HL-60 (cell line): ENCODE data around the gene DHRS9.

Source experiments
- DNase-seq, 2 experiments: peaks; one replicate each; pipeline ENCODE4 v3.0.0-alpha.2; 2010 to 2020; ENCODE audit warnings: low read depth in 1 of 2, low spot score in 1 of 2
- H3K27ac ChIP-seq: fragments of 250-450 bp; sonication (Bioruptor Pico); replicated peaks from 2 replicates; pipeline ENCODE4 v1.5.1; 2020; ENCODE audit warnings: mild to moderate bottlenecking, moderate library complexity
- H3K27me3 ChIP-seq: fragments of 250-450 bp; sonication (Bioruptor Pico); 2 replicates; pipeline ENCODE4 v1.5.1; 2021; ENCODE audit warnings: mild to moderate bottlenecking, moderate library complexity; ENCODE audit not compliant: insufficient read depth, poor library complexity, severe bottlenecking
- H3K4me3 ChIP-seq: replicated peaks from 2 replicates; pipeline ENCODE4 v1.5.1; 2011; ENCODE audit warnings: mild to moderate bottlenecking, control low read depth, low read length; ENCODE audit not compliant: insufficient read depth
- GABPA ChIP-seq: IDR thresholded peaks from 2 replicates; pipeline ENCODE4 v1.6.1; 2012; ENCODE audit warnings: low read depth
- POLR2AphosphoS5 ChIP-seq: IDR thresholded peaks from 2 replicates; pipeline ENCODE4 v1.6.1; 2012; ENCODE audit warnings: low read depth
- SPI1 ChIP-seq: IDR thresholded peaks from 2 replicates; pipeline ENCODE4 v1.6.1; 2012; ENCODE audit warnings: low read depth, mild to moderate bottlenecking, borderline replicate concordance
- TF ChIP-seq, protein P1 (sequence below): IDR thresholded peaks from 2 replicates; pipeline ENCODE4 v1.6.1; 2012; ENCODE audit warnings: low read depth; ENCODE audit not compliant: insufficient replicate concordance
- TF ChIP-seq, protein P2 (sequence below): IDR thresholded peaks from one replicate; pipeline ENCODE4 v1.5.1; 2011; ENCODE audit warnings: low read length, control low read depth, inconsistent platforms; ENCODE audit not compliant: insufficient read depth

The DHRS9 gene

DNA sequence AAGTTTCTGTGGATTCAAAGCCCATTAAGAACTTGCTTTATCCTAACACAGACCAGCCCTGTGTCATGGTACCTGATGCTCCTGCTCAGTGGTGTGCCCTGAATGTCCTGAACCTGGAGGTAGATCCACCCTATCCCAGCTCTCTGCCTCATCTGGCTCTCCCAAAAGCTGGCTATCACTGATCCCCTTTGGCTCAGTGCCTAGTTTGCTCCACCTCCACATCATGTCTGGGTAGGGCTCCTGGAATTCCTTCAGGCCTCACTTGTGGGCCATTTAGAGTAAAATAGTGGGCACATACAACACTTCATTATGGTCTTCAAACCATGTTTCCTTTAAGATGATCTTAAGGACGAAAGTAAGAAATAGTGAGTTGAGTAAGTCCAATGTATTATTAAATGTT is 33.5 kb upstream of the DHRS9 start:
- Histone ChIP-seq H3K27ac (no peak overlapping the region), H3K27me3 (no peaks in the 10 kb centered on the region), H3K4me3 (no peak overlapping the region)
- TF ChIP-seq, protein P1, sequence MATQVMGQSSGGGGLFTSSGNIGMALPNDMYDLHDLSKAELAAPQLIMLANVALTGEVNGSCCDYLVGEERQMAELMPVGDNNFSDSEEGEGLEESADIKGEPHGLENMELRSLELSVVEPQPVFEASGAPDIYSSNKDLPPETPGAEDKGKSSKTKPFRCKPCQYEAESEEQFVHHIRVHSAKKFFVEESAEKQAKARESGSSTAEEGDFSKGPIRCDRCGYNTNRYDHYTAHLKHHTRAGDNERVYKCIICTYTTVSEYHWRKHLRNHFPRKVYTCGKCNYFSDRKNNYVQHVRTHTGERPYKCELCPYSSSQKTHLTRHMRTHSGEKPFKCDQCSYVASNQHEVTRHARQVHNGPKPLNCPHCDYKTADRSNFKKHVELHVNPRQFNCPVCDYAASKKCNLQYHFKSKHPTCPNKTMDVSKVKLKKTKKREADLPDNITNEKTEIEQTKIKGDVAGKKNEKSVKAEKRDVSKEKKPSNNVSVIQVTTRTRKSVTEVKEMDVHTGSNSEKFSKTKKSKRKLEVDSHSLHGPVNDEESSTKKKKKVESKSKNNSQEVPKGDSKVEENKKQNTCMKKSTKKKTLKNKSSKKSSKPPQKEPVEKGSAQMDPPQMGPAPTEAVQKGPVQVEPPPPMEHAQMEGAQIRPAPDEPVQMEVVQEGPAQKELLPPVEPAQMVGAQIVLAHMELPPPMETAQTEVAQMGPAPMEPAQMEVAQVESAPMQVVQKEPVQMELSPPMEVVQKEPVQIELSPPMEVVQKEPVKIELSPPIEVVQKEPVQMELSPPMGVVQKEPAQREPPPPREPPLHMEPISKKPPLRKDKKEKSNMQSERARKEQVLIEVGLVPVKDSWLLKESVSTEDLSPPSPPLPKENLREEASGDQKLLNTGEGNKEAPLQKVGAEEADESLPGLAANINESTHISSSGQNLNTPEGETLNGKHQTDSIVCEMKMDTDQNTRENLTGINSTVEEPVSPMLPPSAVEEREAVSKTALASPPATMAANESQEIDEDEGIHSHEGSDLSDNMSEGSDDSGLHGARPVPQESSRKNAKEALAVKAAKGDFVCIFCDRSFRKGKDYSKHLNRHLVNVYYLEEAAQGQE: no peak
- TF ChIP-seq, protein P2, sequence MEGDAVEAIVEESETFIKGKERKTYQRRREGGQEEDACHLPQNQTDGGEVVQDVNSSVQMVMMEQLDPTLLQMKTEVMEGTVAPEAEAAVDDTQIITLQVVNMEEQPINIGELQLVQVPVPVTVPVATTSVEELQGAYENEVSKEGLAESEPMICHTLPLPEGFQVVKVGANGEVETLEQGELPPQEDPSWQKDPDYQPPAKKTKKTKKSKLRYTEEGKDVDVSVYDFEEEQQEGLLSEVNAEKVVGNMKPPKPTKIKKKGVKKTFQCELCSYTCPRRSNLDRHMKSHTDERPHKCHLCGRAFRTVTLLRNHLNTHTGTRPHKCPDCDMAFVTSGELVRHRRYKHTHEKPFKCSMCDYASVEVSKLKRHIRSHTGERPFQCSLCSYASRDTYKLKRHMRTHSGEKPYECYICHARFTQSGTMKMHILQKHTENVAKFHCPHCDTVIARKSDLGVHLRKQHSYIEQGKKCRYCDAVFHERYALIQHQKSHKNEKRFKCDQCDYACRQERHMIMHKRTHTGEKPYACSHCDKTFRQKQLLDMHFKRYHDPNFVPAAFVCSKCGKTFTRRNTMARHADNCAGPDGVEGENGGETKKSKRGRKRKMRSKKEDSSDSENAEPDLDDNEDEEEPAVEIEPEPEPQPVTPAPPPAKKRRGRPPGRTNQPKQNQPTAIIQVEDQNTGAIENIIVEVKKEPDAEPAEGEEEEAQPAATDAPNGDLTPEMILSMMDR: no peak
- TF ChIP-seq POLR2AphosphoS5 (no peak), GABPA (no peak), SPI1 (no peak)
- no peak for DNase-seq

DNA sequence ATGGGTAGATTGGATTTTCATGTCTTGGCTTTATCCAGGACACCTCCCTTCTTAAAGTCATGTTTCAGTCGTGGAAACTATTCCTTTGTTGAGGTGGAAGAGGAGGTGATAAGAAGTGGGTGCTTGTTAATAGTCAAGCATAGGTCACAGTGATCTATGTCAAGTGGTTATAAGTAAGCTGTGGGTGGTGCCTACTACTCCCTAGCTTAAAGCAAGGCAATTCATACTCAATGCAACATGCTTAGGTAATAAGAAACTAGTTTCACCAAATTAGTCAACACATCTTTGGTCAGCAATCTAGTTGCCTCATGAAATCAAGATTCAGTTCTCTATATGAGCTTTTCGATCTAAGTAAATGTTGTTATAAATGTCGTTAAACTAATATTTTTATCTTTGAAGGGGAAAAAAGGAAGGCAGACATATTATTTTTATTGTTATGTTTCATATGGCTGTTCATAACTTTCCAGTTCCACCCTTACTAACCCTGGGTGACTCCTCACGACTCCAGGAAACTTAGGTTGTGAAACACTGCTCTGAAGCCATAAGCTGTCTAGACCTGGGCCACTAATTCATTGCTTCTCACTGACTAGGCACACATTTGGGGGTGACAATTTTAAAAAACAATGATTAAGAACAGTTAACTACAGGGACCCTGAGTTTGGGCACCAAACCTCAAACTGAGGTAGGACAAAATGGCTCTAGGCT is 32.5 kb upstream of the DHRS9 start:
- Histone ChIP-seq H3K27me3 (no peaks in the 10 kb centered on the region), H3K4me3 (no peak overlapping the region), H3K27ac (no peak overlapping the region)
- TF ChIP-seq, protein P1: no peak
- TF ChIP-seq, protein P2: no peak
- TF ChIP-seq GABPA (no peak), SPI1 (no peak), POLR2AphosphoS5 (no peak)
- DNase-seq: peak in 1 of 2 experiments; percentile 25

DNA sequence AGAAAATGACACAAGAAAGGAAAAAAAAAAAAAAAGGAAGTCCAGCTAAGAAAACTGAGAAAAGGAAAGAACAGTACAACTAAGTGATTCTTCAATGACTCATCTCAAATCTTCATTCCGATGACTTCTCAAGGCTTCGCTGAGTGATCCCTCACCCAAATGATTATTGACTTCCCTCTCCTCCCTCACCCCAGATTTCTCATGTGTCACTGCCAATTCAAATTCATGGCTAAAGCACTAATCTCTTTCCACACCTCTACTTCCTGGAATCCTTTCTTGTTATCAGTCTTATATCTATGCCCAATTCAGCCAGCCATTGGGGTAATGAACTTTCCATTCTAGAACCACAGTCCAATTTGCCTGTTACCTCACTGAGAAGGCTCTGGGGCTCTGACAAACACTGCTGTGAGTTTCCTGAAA is 31.0 kb upstream of the DHRS9 start:
- Histone ChIP-seq H3K4me3 (no peak overlapping the region), H3K27me3 (no peaks in the 10 kb centered on the region), H3K27ac (no peak overlapping the region)
- TF ChIP-seq, protein P1: no peak
- peak; percentile 76 for TF ChIP-seq SPI1
- peak; percentile 35 to 54 for DNase-seq
